GM19043 (cell line): Measurements from ENCODE around the gene OTOGL.

ENCODE experiments used
- ATAC-seq: cut with Tn5 transposase; IDR thresholded peaks from one replicate; pipeline ENCODE4 v1.9.1; 2021; ENCODE audit warnings: low read depth; ENCODE audit not compliant: unreplicated experiment

Gene OTOGL, protein sequence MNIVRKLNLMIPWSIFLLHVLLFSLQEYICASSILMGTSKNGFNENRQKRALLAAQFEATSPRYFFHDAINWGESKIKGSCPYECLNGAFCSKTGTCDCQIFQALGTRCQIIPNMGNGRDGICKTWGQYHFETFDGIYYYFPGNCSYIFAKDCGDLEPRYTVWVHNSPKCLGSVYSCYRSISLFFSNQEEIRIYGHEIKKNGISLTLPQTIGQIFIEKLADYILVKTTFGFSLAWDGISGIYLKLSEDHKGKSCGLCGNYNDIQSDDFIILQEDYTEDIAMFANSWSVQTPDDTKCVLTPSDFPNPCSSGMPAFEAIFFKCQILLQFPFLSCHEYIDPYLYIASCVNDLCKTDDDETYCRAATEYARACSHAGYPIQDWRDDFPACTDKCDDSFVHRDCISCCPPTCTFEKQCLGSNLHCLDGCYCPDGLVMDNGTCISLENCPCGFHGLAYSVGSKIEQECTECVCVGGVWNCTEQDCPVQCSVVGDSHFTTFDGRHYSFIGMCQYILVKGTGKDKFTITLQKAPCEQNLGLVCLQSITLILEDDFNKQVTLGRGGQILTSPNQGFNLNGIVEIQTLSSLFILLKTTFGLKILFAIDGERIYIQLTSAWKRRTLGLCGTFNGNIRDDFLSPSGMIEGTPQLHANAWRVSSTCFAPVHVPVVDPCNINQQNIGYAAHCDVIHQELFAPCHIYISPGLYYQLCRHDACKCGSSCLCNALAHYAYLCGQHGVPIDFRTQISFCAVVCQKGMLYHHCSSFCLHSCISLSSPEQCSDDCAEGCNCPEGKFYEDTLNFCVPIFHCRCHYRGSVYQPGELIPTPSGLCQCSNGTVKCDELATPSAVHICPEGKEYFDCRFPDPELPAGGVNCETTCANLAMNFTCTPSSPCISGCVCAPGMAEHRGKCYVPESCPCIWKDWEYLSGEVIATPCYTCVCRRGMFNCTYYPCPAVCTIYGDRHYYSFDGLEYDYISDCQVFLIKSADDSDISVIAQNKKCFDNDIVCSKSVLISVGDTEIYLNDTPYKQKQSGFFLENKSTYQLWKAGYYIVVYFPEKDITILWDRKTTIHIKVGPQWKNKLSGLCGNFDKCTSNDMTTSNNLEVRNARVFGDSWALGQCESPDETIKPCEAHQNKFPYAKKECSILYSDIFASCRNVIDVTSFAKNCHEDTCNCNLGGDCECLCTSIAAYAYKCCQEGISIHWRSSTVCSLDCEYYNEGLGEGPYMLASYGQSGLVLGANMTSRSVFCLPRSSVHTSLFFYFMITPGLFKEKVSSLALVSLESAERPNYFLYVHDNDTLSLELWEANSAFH (N-terminal part only)

DNA sequence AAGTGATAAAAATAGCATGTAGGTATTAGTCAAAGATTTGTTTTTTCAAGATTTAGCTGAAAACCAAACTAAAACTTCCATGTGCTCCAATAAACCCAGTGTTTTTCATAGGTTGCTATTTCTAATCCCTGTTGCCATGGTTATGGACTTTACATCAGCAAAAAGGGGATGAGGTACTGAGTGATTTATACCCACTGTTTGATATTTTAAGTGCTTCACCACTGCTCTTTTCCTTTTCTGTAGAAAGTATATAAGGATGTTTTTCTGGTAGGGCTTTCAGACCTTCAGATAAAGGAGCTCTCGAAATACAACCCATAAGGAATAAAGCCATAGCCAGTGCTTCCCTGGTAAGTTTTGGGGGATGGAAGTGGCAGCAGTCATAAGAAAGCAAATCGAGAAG lies at the start of gene OTOGL:
Gene OTOGL, plus strand, starts transcription at position 279 of the 400 bp plus-strand sequence. CDS start 109,895 bp downstream, outside the sequence.
- ATAC-seq: no peak

- ATAC-seq: no peak
Observed at GRCh38 chr12:80050236-80050635, 49.1 kb upstream of the OTOGL start.

- ATAC-seq: no peak
Observed at GRCh38 chr12:80053051-80053790, 46.1 kb upstream of the OTOGL start.

GRCh38 chr12:80056232-80056631 lies 43.1 kb upstream of the OTOGL start:
- no peak for ATAC-seq

- no peak for ATAC-seq
Observed at GRCh38 chr12:80056845-80057244, 42.5 kb upstream of the OTOGL start.

DNA sequence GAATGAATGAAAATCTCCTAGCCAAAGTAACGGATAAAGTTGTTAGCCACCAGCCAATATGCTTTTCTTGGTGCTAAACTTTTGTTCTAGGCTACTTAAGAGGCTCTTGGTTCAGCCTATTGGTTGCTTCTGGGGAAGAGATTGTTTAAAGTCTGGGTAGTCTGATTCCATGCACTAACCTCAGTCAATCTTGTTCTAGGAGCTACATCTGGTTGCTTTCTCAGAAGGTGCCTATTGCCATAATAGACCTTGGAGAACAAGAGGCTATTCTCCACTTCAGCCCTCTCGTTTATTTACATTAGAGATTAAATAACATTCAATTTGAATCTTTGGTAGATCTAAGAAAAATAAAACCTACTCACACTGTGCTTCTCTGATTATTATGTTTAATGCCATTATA lies 40.8 kb upstream of the OTOGL start:
- ATAC-seq: no peak

DNA sequence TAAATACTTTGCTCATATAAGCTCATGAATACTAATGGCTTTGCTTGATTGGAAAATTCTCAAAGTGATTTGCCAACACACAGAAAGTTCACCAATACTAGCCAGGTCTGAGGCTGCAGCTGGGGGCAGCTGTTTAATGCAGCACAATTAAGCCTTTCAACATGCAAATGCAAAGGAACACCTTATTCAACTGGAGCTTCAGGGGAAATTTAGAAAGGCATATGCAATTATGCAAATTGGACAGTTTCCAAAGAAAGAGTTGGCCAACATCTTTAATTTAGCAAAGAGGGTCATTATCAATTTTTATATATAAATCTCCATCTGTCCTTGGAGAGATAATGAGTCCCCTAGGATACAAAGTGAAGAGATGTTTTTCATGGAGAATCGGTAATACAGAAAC lies 40.2 kb upstream of the OTOGL start:
- ATAC-seq: no peak

- no peak for ATAC-seq
Observed at GRCh38 chr12:80059875-80060274, 39.5 kb upstream of the OTOGL start.

DNA sequence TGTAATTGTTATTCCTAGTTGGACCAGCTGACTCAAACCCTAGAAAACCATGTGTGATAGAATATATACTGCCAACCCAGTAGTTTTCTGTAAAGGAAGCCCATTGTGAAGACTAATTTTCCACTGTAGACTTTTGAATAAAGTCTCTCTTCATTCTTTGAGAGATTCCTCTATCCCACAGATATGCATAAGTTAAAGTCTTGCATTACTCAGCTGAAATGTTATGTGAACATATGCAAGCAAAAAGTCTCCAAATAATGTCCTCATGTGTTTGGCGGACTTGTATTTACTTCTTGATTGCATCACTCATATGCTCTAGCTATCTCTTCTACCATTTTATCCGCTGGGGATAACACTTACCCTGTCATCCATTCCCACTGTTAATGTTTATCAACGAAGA lies 35.1 kb upstream of the OTOGL start:
- no peak for ATAC-seq

GRCh38 chr12:80064951-80065350 lies 34.4 kb upstream of the OTOGL start:
- no peak for ATAC-seq

GRCh38 chr12:80068173-80068572 lies 31.2 kb upstream of the OTOGL start:
- no peak for ATAC-seq

- ATAC-seq: peak; percentile 90
Observed at GRCh38 chr12:80083892-80084614, 15.3 kb upstream of the OTOGL start.

DNA sequence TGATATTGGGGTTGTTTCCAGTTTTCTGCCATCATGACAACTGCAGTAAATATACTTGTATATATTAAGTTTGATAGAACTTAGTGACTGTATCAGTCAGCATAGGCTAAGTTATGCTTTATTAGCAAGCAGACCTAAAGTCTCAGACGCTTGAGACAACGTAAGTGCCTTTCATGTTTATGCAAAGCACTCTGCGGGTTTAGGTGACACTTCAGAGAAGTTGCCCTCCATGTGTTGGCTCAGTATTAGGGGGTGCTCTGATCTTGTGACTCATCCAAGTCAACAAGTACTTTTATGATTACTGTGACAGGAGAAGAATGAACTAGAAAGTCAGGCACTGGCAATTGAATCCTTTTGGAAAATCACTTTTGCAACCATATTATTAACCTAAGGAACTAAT lies 13.3 kb upstream of the OTOGL start:
- no peak for ATAC-seq

DNA sequence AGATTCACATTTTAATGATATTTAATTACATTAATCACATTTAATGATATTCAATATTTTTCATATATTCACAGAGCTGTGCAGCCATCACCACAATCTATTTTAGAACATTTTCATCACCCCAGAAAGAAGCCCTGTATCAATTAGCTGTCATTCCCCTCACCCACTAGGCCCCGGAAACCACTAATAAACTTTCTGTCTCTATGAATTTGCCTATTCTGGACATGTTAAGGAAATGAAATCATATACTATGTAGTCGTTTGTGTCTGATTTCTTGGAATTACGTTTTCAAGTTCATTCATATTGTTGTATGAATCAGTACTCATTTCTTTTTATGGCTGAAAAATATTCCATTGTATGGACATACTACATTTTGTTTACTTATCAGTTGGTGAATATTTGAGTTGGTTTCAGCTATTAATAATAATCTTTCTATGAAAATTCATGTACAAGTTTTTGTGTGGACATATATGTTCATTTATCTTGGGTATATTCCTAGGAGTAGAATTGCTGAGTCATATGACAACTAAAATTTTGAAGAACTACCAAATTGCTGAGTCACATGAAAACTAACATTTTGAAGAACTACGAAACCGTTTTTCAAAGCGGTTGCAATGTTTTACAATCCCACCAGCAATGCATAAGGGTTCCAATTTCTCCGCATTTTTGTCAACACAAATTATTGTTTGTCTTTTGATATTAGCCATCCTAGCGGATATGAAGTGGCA lies 11.7 kb upstream of the OTOGL start:
- ATAC-seq: no peak

- ATAC-seq: no peak
Observed at GRCh38 chr12:80100591-80100990, 1.3 kb downstream of the OTOGL start.

GRCh38 chr12:80101126-80101525 lies 1.8 kb downstream of the OTOGL start:
- ATAC-seq: no peak

DNA sequence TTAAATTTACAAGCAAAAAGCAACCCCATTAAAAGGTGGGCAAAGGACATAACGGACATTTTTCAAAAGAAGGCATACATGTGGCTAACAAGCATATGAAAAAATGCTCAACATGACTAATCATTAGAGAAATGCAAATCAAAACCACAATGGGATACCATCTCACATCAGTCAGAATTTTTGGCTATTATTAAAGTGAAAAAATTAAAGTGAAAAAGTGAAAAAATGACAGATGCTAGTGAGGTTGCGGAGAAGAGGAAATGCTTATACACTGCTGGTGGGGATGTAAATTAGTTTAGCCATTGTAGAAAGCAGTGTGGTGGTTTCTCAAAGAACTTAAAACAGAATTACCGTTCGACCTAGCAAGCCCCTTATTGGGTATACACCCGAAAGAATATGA lies 7.9 kb downstream of the OTOGL start:
- no peak for ATAC-seq

GRCh38 chr12:80116735-80117134 lies 17.4 kb downstream of the OTOGL start:
- ATAC-seq: no peak
